Ovary (tissue), 3 donors: Measurements from ENCODE around the gene TUBA3D.
"Not testable (repeated sequence)": the region's sequence is repeated elsewhere in the genome, so short reads cannot be mapped to it uniquely, and the experiment has no call there.

Experiments used
- CTCF ChIP-seq, 3 donors: fragments of 450-650 bp in 2 of 3; fragments of 200-600 bp in 1 of 3; IDR thresholded peaks; one replicate each; pipeline versions ENCODE4 v1.5.1 to v1.8.0; 2016 to 2022; ENCODE audit warnings: antibody characterized with exemption in 3 of 3, mild to moderate bottlenecking in 1 of 3
- POLR2A ChIP-seq: fragments of 450-650 bp; IDR thresholded peaks from one replicate; pipeline ENCODE4 v1.6.1; 2017; ENCODE audit warnings: antibody characterized with exemption, mild to moderate bottlenecking, moderate library complexity
- donor health status: DM: no; HTN: no; CAD: no.

GRCh38 chr2:131530626-131531344 is 54.9 kb downstream of the TUBA3D start:
- TF ChIP-seq CTCF (IDR thresholded peaks at IDR 0.05); POLR2A: not testable (repeated sequence)
